ENCODE data around the gene SFPQ.

- TF ChIP-seq POLR2A (IDR thresholded peaks at IDR 0.05): no peak
- TF ChIP-seq CTCF (IDR thresholded peaks at IDR 0.05): no peak
- no peak for TF ChIP-seq EP300 (IDR thresholded peaks at IDR 0.05; ENCODE audit: low read depth)
These were observed 20.9 kb downstream of the SFPQ start for GRCh38 chr1:35172022-35172421.
